ENCODE data around the gene CENPVL2.
A peak's percentile ranks its signal among the peaks of the same experiment; 100 is the strongest.
"Not testable (repeated sequence)": the region's sequence is repeated elsewhere in the genome, so short reads cannot be mapped to it uniquely, and the experiment has no call there.

The CENPVL2 gene

DNA sequence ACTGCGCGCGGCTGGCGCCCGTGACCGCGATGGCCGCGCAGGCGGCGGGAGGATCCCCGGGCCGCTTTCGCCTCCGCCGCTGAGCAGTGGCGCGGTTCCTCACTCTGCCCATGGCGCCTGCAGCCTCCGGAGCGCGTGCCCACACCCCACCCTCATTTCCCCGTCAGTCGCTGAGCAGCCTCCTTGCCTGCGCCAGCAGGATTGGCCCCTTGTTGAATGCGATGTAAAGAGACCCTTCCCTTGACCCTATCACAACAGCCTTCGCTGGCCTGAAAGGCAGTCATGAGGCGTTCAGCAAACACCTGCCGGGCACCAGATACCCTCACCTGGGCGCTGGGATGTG is at the start of gene CENPVL2:
CENPVL2 (minus strand) TSS at position 112 of the 343 bp plus-strand sequence; CDS start at position 112, 0 bp downstream.
- DNase-seq; in situ Hi-C loops (cut with HindIII; ENCODE audit: low pct_ligation_motif_present, low pct_unique_long_range_greater_than_20kb, low sequenced_read_pairs): not testable (repeated sequence)

DNA sequence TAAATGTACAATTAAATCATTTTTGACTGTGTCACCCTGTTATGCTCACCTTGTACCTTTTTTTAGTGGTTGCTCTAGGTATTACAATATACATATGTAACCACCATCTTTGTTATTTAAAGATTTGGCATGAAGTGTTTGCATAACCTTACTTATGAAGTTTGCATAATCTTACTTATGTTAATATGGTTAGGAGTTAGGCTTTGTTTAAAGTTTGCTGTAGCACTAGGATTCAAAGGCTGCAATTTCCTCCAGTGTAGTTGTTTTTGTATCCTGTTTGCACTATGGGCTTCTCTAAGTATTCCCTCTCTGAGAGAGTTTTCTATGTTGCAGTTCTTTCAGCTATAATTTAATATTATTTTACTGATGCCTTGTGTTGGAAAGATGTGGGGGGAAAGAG is 45.6 kb upstream of the CENPVL2 start:
- DNase-seq = no peak
- in situ Hi-C loops (cut with HindIII; ENCODE audit: low pct_ligation_motif_present, low pct_unique_long_range_greater_than_20kb, low sequenced_read_pairs) = no loop called here

DNA sequence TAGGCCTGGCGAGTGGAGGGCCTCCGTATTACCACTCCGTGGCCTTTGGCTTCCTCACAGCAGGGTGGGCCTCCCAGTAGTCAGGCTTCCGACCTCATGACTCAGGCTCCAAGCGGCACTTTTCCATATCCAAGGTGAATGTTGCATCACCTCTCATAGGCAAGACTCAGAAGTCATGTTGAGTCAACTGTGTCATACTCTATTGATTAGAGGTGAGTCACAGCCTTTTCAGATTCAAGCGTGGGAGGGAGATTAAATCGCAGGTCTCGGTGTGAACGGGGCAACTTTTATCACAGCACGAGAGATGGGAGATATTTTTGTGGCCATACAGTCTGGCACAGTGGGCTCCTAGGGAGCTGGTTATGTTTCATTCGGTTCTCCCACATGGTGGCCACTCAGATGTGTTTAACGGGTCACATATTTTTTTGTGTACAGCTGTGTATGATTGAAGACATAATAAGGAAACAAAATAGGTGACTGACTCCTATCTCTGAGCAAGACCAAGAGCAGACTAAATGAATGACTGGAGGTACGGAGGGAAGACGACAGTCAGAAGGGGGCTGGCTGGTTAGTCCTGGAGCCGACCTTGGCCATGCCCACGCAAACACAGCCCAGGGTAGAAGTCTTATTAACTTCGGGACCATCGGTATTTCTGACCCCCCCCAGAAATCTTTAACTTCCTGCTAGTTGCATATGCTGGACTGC is 30.5 kb upstream of the CENPVL2 start:
- DNase-seq; in situ Hi-C loops (cut with HindIII; ENCODE audit: low pct_ligation_motif_present, low pct_unique_long_range_greater_than_20kb, low sequenced_read_pairs): not testable (repeated sequence)

DNA sequence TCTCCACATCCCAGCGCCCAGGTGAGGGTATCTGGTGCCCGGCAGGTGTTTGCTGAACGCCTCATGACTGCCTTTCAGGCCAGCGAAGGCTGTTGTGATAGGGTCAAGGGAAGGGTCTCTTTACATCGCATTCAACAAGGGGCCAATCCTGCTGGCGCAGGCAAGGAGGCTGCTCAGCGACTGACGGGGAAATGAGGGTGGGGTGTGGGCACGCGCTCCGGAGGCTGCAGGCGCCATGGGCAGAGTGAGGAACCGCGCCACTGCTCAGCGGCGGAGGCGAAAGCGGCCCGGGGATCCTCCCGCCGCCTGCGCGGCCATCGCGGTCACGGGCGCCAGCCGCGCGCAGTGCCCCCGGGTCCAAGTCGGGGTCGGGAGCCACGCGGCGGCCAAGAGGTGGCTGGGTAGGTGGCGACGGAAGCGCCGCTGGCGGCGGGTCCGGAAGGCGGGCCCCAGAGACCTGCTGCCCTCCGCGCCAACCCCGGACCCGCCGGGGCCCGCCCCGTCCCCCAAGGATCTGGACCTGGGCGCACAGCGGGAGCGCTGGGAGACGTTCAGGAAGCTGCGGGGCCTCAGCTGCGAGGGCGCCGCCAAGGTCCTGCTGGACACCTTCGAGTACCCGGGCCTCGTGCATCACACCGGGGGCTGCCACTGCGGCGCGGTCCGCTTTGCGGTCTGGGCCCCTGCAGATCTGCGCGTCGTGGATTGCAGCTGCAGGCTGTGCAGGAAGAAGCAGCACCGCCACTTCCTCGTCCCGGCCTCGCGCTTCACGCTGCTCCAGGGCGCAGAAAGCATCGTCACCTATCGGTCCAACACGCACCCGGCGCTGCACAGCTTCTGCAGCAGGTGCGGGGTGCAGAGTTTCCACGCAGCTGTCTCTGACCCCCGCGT is 27.9 kb upstream of the CENPVL2 start, which contains the start of gene CENPVL1:
CENPVL1 (plus strand) TSS at position 236 of the 888 bp plus-strand sequence; CDS start at position 236, 0 bp downstream.
- in situ Hi-C loops (cut with HindIII; ENCODE audit: low pct_ligation_motif_present, low pct_unique_long_range_greater_than_20kb, low sequenced_read_pairs); DNase-seq: not testable (repeated sequence)

DNA sequence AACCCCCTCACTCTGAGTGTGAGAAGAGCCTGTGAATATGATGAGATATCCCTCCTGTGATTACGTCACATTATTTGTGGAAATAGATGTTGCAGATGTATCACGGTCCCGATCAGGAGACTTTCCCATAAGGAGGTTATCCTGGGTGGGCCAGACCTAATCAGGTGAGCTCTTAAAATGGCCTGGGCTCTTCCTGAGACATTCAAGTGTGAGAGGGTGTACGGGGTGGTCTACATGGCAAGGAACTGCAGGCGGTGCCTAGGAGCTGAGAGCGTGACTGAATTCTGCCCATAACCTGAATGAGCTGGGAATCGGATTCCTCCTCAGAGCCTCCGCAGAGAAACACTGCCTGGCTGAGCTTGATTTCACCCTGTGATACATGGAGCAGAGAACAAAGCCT is 14.8 kb upstream of the CENPVL2 start:
- DNase-seq = no peak
- in situ Hi-C loops (cut with HindIII; ENCODE audit: low pct_ligation_motif_present, low pct_unique_long_range_greater_than_20kb, low sequenced_read_pairs) = no loop called here

DNA sequence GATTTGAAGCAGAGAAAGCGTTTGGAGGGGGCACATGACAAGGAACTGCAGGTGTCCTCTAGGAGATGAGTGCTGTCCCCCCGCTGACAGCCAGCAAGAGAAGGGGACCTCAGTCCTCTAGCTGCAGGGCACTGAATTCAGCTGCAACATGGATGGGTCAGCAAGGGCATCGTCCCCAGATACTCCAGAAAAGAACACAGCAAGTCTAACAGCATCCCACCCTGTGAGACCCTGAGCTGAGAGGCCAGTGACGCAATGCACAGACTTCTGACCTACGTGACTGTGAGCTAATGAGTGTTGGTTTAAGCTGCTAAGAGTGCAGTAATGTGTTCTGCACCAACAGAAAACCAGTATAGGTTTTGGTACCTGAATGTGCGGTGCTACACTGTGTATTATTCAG is 11.6 kb upstream of the CENPVL2 start:
- in situ Hi-C loops (cut with HindIII; ENCODE audit: low pct_ligation_motif_present, low pct_unique_long_range_greater_than_20kb, low sequenced_read_pairs) = no loop called here
- no peak for DNase-seq

DNA sequence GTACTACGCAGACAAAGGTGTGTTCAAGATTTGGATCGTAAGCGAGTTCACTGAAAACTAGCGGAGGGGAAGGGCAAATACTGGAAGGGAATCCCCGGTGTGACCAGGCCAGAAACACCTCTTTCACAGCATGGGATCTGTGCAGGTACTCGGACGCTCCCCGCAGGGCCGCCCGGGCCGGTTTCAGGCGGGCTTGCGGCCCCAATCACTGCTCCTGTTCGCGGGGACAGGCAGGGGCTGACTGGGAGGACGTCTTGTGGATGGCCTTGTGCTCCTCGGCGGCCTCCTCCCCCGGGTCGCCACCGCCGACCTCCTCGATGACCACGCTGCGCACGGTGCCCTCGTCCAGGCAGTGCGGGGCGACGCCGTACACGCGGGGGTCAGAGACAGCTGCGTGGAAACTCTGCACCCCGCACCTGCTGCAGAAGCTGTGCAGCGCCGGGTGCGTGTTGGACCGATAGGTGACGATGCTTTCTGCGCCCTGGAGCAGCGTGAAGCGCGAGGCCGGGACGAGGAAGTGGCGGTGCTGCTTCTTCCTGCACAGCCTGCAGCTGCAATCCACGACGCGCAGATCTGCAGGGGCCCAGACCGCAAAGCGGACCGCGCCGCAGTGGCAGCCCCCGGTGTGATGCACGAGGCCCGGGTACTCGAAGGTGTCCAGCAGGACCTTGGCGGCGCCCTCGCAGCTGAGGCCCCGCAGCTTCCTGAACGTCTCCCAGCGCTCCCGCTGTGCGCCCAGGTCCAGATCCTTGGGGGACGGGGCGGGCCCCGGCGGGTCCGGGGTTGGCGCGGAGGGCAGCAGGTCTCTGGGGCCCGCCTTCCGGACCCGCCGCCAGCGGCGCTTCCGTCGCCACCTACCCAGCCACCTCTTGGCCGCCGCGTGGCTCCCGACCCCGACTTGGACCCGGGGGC is 567 bp downstream of the CENPVL2 start:
- in situ Hi-C loops (cut with HindIII; ENCODE audit: low pct_ligation_motif_present, low pct_unique_long_range_greater_than_20kb, low sequenced_read_pairs); DNase-seq: not testable (repeated sequence)

DNA sequence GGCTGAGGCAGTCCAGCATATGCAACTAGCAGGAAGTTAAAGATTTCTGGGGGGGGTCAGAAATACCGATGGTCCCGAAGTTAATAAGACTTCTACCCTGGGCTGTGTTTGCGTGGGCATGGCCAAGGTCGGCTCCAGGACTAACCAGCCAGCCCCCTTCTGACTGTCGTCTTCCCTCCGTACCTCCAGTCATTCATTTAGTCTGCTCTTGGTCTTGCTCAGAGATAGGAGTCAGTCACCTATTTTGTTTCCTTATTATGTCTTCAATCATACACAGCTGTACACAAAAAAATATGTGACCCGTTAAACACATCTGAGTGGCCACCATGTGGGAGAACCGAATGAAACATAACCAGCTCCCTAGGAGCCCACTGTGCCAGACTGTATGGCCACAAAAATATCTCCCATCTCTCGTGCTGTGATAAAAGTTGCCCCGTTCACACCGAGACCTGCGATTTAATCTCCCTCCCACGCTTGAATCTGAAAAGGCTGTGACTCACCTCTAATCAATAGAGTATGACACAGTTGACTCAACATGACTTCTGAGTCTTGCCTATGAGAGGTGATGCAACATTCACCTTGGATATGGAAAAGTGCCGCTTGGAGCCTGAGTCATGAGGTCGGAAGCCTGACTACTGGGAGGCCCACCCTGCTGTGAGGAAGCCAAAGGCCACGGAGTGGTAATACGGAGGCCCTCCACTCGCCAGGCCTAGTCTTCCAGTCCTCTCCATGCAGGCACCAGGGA is 2.8 kb downstream of the CENPVL2 start:
- in situ Hi-C loops (cut with HindIII; ENCODE audit: low pct_ligation_motif_present, low pct_unique_long_range_greater_than_20kb, low sequenced_read_pairs); DNase-seq: not testable (repeated sequence)

DNA sequence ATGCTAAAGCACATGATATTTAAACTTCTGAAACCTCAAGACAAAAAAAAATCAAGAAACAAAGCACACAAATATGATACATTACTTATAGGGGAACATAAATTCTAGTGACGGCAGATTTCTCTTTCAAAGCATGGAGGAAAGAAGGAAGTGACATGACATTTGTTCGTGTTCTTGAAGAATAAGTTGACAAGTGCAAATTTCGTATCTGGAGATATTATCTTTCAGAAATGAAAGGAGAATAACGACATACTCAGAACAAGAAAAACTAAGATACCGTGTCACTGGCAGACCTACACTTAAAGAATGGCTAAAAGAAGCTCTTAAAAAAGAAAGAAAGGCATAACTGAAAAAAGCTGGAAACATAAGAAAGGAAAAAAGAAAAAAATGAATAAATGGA is 16.6 kb downstream of the CENPVL2 start:
- no peak for DNase-seq
- in situ Hi-C loops (cut with HindIII; ENCODE audit: low pct_ligation_motif_present, low pct_unique_long_range_greater_than_20kb, low sequenced_read_pairs) = no loop called here

DNA sequence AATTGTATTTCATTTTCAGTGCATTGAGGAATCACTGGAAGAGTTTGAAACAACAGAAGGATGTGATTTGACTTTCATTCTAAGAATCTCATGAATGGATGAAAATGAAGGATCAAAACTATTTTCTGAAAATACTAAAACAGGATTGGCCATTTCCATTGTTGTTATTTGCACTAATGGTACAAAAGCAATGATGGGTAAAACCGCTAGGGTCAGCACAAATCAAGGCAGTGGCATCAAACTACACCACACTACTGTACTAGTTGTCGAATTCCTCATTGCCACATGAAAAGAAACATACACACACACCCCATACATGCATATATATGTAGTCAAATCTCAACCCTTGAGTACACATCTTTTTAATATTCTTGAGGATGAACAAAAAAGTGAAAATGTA is 39.3 kb downstream of the CENPVL2 start:
- in situ Hi-C loops (cut with HindIII; ENCODE audit: low pct_ligation_motif_present, low pct_unique_long_range_greater_than_20kb, low sequenced_read_pairs) = no loop called here
- DNase-seq = no peak

DNA sequence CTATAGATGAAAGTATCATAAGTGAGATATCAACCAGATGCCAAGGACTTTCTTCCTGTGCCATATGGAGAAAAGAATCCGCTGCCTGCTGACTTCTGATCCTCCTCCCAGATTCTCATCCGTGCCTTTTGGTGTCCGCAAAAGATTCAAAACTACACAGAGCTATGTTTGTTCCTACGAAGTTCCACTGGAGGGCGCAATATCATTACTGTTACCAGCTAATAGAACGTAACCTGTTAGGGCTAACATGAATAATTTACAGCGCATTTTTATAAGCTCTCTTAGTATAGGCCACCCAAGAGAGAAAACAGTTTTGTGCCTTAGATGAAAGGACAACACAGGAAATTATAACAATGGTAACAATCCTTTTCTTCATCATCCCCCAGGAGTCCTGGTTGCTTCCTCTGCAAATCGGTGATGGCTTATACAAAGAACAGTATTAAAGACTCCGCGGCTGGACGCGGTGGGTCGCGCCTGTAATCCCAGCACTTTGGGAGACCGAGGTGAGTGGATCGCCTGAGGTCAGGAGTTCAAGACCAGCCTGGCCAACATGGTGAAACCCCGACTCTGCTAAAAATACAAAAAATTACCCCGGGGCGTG is 41.1 kb downstream of the CENPVL2 start:
- DNase-seq = peak; percentile 31
- in situ Hi-C loops (cut with HindIII; ENCODE audit: low pct_ligation_motif_present, low pct_unique_long_range_greater_than_20kb, low sequenced_read_pairs) = no loop called here

DNA sequence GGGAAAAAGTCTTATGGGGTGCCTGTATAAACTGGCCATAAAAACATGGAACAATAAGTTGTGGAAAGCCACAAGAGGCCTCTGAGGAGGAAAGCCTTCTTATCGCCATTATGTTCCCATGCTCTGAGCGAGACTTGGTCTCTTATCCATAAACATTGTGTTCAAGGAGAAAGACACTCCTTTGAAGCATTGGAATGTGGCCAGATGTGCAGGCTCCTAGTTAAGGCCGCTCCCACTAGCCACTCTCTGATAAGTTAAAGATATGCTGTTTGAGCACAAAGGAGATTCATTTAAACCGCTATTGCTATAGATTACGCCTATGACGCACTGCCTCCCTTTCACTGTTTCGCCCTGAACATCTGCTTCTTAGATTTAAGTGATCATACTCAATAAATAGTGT is 46.1 kb downstream of the CENPVL2 start:
- in situ Hi-C loops (cut with HindIII; ENCODE audit: low pct_ligation_motif_present, low pct_unique_long_range_greater_than_20kb, low sequenced_read_pairs); DNase-seq: not testable (repeated sequence)
